HepG2 (cell line): Measurements from ENCODE around the gene ALDOA. TPM values are rescaled to one million over a fixed set of nuclear protein-coding genes. Genes with fewer than 3 reads are reported as not detected.

Experiments
- ARID4A ChIP-seq: sonication (generic); formaldehyde crosslinking; IDR thresholded peaks from 2 replicates; pipeline ENCODE4 v1.5.0; 2020; ENCODE audit warnings: mild to moderate bottlenecking, missing genetic modification reagents, borderline replicate concordance
- ATF2 ChIP-seq: sonication (generic); formaldehyde crosslinking; IDR thresholded peaks from 2 replicates; pipeline ENCODE4 v1.4.0; 2020; ENCODE audit warnings: missing genetic modification reagents
- BRCA1 ChIP-seq: sonication (generic); formaldehyde crosslinking; IDR thresholded peaks from 2 replicates; pipeline ENCODE4 v1.4.0; 2020; ENCODE audit warnings: missing genetic modification reagents
- GATAD1 ChIP-seq: IDR thresholded peaks from 2 replicates; pipeline ENCODE4 v1.6.1; 2016; ENCODE audit warnings: missing genetic modification reagents, missing compliant biosample characterization
- HNRNPH1 ChIP-seq: fragments of 200-400 bp; formaldehyde crosslinking; optimal IDR thresholded peaks from 2 replicates; pipeline ENCODE3; 2017; ENCODE audit warnings: mild to moderate bottlenecking, low read depth, low read length
- HNRNPL ChIP-seq: fragments of 200-400 bp; formaldehyde crosslinking; IDR thresholded peaks from 2 replicates; pipeline ENCODE4 v1.6.1; 2017; ENCODE audit warnings: mild to moderate bottlenecking, low read depth, low read length
- ISL2 ChIP-seq: sonication (generic); formaldehyde crosslinking; IDR thresholded peaks from 2 replicates; pipeline ENCODE4 v1.5.0; 2020; ENCODE audit warnings: missing genetic modification reagents
- KLF12 ChIP-seq: sonication (generic); formaldehyde crosslinking; IDR thresholded peaks from 2 replicates; pipeline ENCODE4 v1.4.0; 2020; ENCODE audit warnings: missing genetic modification reagents, borderline replicate concordance
- MBNL3 ChIP-seq: fragments of 250-450 bp; sonication (Bioruptor Pico); conservative IDR thresholded peaks from 2 replicates; pipeline ENCODE4 v1.8.0; 2022; ENCODE audit warnings: mild to moderate bottlenecking, inconsistent platforms
- NAIF1 ChIP-seq: sonication (generic); formaldehyde crosslinking; IDR thresholded peaks from 2 replicates; pipeline ENCODE4 v1.5.0; 2020; ENCODE audit warnings: mild to moderate bottlenecking, missing genetic modification reagents, borderline replicate concordance
- ZBTB14 ChIP-seq: sonication (generic); formaldehyde crosslinking; IDR thresholded peaks from 2 replicates; pipeline ENCODE4 v1.4.0; 2020; ENCODE audit warnings: missing genetic modification reagents
- ZC3H13 ChIP-seq: sonication (generic); formaldehyde crosslinking; IDR thresholded peaks from 2 replicates; pipeline ENCODE4 v1.8.1; 2023; ENCODE audit warnings: mild to moderate bottlenecking, missing genetic modification reagents, moderate library complexity
- ZFP1 ChIP-seq: IDR thresholded peaks from 2 replicates; pipeline ENCODE4 v1.6.1; 2016
- ZMAT3 ChIP-seq: sonication (generic); formaldehyde crosslinking; conservative IDR thresholded peaks from 2 replicates; pipeline ENCODE4 v1.7.0; 2021; ENCODE audit warnings: missing genetic modification reagents
- ZNF101 ChIP-seq: sonication (generic); formaldehyde crosslinking; IDR thresholded peaks from 2 replicates; pipeline ENCODE4 v1.4.0; 2020; ENCODE audit warnings: mild to moderate bottlenecking, low read depth, missing genetic modification reagents, borderline replicate concordance
- ZNF260 ChIP-seq: sonication (generic); formaldehyde crosslinking; IDR thresholded peaks from 2 replicates; pipeline ENCODE4 v1.4.0; 2020; ENCODE audit warnings: missing genetic modification reagents, low read depth, mild to moderate bottlenecking, borderline replicate concordance
- ZNF460 ChIP-seq: sonication (generic); formaldehyde crosslinking; IDR thresholded peaks from 2 replicates; pipeline ENCODE4 v1.5.1; 2020; ENCODE audit warnings: missing genetic modification reagents, mild to moderate bottlenecking, borderline replicate concordance
- ZNF577 ChIP-seq: sonication (generic); formaldehyde crosslinking; IDR thresholded peaks from 2 replicates; pipeline ENCODE4 v1.4.0; 2020; ENCODE audit warnings: mild to moderate bottlenecking, low read depth, missing genetic modification reagents, borderline replicate concordance
- ZNF605 ChIP-seq: sonication (generic); formaldehyde crosslinking; IDR thresholded peaks from 2 replicates; pipeline ENCODE4 v1.8.0; 2022; ENCODE audit warnings: mild to moderate bottlenecking, missing genetic modification reagents
- ZNF607 ChIP-seq: sonication (generic); formaldehyde crosslinking; IDR thresholded peaks from 2 replicates; pipeline ENCODE4 v1.5.1; 2020; ENCODE audit warnings: missing genetic modification reagents, mild to moderate bottlenecking, borderline replicate concordance
- ZNF775 ChIP-seq: sonication (generic); formaldehyde crosslinking; IDR thresholded peaks from 2 replicates; pipeline ENCODE4 v1.4.0; 2020; ENCODE audit warnings: missing genetic modification reagents, mild to moderate bottlenecking, moderate library complexity, borderline replicate concordance
- ZNF788 ChIP-seq: sonication (generic); formaldehyde crosslinking; IDR thresholded peaks from 2 replicates; pipeline ENCODE4 v1.5.0; 2020; ENCODE audit warnings: mild to moderate bottlenecking, missing genetic modification reagents, borderline replicate concordance
- ZNF83 ChIP-seq: sonication (generic); formaldehyde crosslinking; IDR thresholded peaks from 2 replicates; pipeline ENCODE4 v1.4.0; 2020; ENCODE audit warnings: missing genetic modification reagents, mild to moderate bottlenecking, borderline replicate concordance
- ZSCAN25 ChIP-seq: sonication (generic); formaldehyde crosslinking; IDR thresholded peaks from 2 replicates; pipeline ENCODE4 v1.8.0; 2022; ENCODE audit warnings: mild to moderate bottlenecking, missing genetic modification reagents
- polyA plus RNA-seq, 8 experiments: library from polyadenylated mRNA; depleted of rRNA in 3 of 8; stranded (reverse) in 7 of 8; unstranded in 1 of 8; fragments of >200 nt; fragmentation: Illumina TruSeq in 4 of 8; extraction: Trizol in 4 of 8; gene quantifications; 2 replicates each; pipeline versions ENCODE4 v1.2.1 to v1.2.3, GENCODE V29; 2011 to 2016; ENCODE audit warnings: low read depth in 4 of 8, missing spikeins in 1 of 8, mixed read lengths in 1 of 8; ENCODE audit not compliant: insufficient read depth in 1 of 8
- total RNA-seq, 5 experiments: library from RNA; depleted of rRNA; stranded (reverse); fragments of >200 nt; fragmentation: Illumina TruSeq; extraction: Trizol; gene quantifications; 2 replicates each; pipeline ENCODE4 v1.2.3, GENCODE V29; 2016; ENCODE audit warnings: low read depth in 1 of 5

Gene ALDOA
- total and polyA plus RNA-seq, 2 of the 13 experiments (the other 11 are each of a cell fraction or from before 2014, with no cell fraction given), result 925 to 1,884 TPM

- TF ChIP-seq ZMAT3 (CRISPR knock-in tag) (no peak), ZNF83 (CRISPR knock-in tag) (no peak), ZFP1 (CRISPR knock-in tag) (no peak), ZNF460 (CRISPR knock-in tag) (no peak), ISL2 (CRISPR knock-in tag) (no peak), ZNF101 (CRISPR knock-in tag) (no peak), BRCA1 (CRISPR knock-in tag) (no peak), ZNF260 (CRISPR knock-in tag) (no peak), ARID4A (CRISPR knock-in tag) (no peak), ZNF577 (CRISPR knock-in tag) (no peak), ZSCAN25 (no peak), ZNF607 (CRISPR knock-in tag) (no peak), NAIF1 (CRISPR knock-in tag) (no peak), ZNF788 (CRISPR knock-in tag) (no peak), MBNL3 (CRISPR knock-in tag) (no peak), HNRNPH1 (no peak), ZBTB14 (CRISPR knock-in tag) (no peak), GATAD1 (no peak), HNRNPL (0 out of 2 replicates have a peak, but pooled peaks have one; percentile 37), ZC3H13 (CRISPR knock-in tag) (no peak), KLF12 (CRISPR knock-in tag) (no peak), ZNF605 (CRISPR knock-in tag) (no peak), ATF2 (CRISPR knock-in tag) (no peak), ZNF775 (no peak)
Measured at GRCh38 chr16:30028438-30029076, 37.0 kb upstream of the ALDOA start (continued).
